Testis (tissue), 2 donors: ENCODE measurements around the gene PUSL1.

Experiments used
- POLR2A ChIP-seq: fragments of 450-650 bp; IDR thresholded peaks from one replicate; pipeline ENCODE4 v1.6.1; 2017; ENCODE audit warnings: antibody characterized with exemption, mild to moderate bottlenecking, moderate library complexity
- TF ChIP-seq, protein P1 (sequence below), 3 experiments: fragments of 450-650 bp in 2 of 3; fragments of 200-600 bp in 1 of 3; sonication (generic) in 1 of 3; IDR thresholded peaks; one replicate each; pipeline ENCODE4 v1.5.1; 2016 to 2019; ENCODE audit warnings: antibody characterized with exemption in 3 of 3, mild to moderate bottlenecking in 2 of 3, moderate library complexity in 1 of 3

DNA sequence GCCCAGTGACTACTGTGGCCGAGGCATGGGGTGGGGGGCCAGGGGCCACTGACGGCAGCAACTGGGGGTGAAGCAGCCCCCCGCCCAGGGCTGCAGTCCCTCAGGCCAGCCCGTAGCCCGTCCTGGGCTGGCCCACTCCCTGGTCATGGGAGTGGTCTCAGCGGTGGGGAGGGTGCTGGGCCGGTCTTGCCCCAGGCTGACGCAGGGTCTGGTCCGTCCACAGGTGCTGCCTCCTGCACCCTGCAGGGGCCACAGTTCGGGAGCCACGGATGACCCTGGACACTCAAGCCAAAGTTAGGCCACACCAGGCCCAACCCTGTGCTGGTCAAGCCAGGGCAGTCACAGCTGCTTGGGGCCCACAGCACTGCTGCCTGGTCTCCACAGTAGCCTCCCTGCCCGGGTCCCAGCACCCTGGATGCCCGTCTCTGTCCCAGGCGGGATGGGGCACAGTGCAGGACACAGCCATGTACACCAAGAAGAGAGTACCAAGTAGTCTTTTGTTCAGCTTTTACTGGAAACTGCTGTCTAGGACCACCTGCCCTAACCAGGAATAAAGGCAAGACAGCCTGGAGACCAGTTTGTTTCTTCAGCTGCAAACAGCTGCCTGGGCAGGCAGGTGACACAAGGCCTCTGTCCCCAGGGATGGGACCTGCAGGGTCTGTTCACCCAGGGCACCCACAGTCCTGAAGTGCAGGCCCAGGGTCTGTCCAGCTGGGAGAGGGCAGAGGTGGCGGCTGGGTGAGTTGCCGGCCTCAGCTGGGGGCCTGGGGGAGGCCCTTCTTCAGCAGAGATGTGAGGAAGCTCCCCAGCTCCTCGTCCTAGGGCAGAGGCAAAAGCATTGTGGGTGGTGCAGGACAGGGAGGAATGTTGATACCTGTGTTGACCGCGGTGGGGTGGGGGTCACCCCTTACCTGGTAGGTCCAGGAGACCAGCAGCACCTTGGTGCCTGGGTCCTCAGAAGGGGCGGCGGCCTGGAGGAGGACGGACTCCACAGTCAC, 3.0 kb downstream of the PUSL1 start:
- TF ChIP-seq, protein P1, sequence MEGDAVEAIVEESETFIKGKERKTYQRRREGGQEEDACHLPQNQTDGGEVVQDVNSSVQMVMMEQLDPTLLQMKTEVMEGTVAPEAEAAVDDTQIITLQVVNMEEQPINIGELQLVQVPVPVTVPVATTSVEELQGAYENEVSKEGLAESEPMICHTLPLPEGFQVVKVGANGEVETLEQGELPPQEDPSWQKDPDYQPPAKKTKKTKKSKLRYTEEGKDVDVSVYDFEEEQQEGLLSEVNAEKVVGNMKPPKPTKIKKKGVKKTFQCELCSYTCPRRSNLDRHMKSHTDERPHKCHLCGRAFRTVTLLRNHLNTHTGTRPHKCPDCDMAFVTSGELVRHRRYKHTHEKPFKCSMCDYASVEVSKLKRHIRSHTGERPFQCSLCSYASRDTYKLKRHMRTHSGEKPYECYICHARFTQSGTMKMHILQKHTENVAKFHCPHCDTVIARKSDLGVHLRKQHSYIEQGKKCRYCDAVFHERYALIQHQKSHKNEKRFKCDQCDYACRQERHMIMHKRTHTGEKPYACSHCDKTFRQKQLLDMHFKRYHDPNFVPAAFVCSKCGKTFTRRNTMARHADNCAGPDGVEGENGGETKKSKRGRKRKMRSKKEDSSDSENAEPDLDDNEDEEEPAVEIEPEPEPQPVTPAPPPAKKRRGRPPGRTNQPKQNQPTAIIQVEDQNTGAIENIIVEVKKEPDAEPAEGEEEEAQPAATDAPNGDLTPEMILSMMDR (IDR thresholded peaks at IDR 0.05): no peak
- no peak for TF ChIP-seq POLR2A
